Mesothelial cell of epicardium (in vitro differentiated cells): ENCODE data around the gene KIFAP3. TPM values are rescaled to one million over a fixed set of nuclear protein-coding genes. Genes with fewer than 3 reads are reported as not detected.
"Not testable (repeated sequence)": the region's sequence is repeated elsewhere in the genome, so short reads cannot be mapped to it uniquely, and the experiment has no call there.

Experiments
- DNase-seq, 2 experiments: peaks; one replicate each; pipeline ENCODE4 v3.0.0; 2021; ENCODE audit warnings: low spot score in 2 of 2; ENCODE audit not compliant: unreplicated experiment in 2 of 2
- H3K27ac Mint-ChIP-seq: 2 replicates; pipeline ENCODE4 v1.8.0; 2021; ENCODE audit warnings: mixed read lengths
- H3K27me3 Mint-ChIP-seq: 2 replicates; pipeline ENCODE4 v1.8.0; 2021; ENCODE audit warnings: low read depth, mixed read lengths
- H3K36me3 Mint-ChIP-seq: 2 replicates; pipeline ENCODE4 v1.8.0; 2021; ENCODE audit warnings: mixed read lengths
- H3K4me1 Mint-ChIP-seq: 2 replicates; pipeline ENCODE4 v1.8.0; 2021; ENCODE audit warnings: mixed read lengths
- H3K4me3 Mint-ChIP-seq: 2 replicates; pipeline ENCODE4 v1.8.0; 2021; ENCODE audit warnings: mild to moderate bottlenecking, moderate library complexity, mixed read lengths
- H3K9me3 Mint-ChIP-seq: 2 replicates; pipeline ENCODE4 v1.8.0; 2021; ENCODE audit warnings: mixed read lengths
- total RNA-seq: library from RNA; stranded (reverse); gene quantifications from 3 replicates; pipeline ENCODE4 v1.2.1, GENCODE V29; 2021
- TF ChIP-seq, protein P1 (sequence below): fragments of 200-600 bp; sonication (generic); IDR thresholded peaks from one replicate; pipeline ENCODE4 v1.5.0; 2021; ENCODE audit warnings: antibody characterized with exemption; ENCODE audit not compliant: unreplicated experiment

KIFAP3 gene
- total RNA-seq, 1 donor from 2014 or later = 28.6 TPM

DNA sequence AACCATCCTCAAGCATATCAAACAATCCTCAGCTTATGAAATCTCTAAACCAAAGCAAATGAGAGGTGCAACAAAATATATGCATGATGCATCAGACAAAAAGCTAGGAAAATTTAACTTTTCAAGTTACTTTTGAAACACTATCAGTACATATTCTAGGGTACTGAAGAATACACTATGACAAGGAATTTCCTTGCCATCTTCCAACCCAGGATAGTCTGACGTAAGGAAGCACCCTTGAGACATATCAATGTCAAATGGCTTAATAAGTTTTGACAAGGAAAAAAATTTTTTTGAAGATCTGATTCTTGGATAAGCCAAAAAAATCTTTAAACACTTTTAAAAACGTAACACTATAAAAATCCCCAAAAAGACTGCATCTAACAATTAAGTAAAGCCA is 64.9 kb downstream of the KIFAP3 start:
- Mint-ChIP-seq H3K4me1 (peaks cover 2% of the 10 kb centered on the region), H3K9me3 (peaks cover 7% of the 10 kb centered on the region), H3K27me3 (no peaks in the 10 kb centered on the region), H3K4me3 (no peak overlapping the region), H3K36me3 (peaks cover 6% of the 10 kb centered on the region), H3K27ac (no peak overlapping the region)
- TF ChIP-seq, protein P1, sequence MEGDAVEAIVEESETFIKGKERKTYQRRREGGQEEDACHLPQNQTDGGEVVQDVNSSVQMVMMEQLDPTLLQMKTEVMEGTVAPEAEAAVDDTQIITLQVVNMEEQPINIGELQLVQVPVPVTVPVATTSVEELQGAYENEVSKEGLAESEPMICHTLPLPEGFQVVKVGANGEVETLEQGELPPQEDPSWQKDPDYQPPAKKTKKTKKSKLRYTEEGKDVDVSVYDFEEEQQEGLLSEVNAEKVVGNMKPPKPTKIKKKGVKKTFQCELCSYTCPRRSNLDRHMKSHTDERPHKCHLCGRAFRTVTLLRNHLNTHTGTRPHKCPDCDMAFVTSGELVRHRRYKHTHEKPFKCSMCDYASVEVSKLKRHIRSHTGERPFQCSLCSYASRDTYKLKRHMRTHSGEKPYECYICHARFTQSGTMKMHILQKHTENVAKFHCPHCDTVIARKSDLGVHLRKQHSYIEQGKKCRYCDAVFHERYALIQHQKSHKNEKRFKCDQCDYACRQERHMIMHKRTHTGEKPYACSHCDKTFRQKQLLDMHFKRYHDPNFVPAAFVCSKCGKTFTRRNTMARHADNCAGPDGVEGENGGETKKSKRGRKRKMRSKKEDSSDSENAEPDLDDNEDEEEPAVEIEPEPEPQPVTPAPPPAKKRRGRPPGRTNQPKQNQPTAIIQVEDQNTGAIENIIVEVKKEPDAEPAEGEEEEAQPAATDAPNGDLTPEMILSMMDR = no peak
- no peak for DNase-seq

DNA sequence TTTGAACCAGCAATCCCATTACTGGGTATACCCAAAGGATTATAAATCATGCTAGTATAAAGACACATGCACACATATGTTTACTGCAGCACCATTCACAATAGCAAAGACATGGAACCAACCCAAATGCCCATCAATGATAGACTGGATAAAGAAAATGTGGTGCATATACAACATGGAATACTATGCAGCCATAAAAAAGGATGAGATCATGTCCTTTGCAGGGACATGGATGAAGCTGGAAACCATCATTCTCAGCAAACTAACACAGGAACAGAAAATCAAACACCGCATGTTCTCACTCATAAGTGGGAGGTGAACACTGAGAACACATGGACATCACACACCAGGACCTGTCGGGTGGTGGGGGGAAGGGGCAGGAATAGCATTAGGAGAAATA is 65.8 kb downstream of the KIFAP3 start:
- H3K4me1 Mint-ChIP-seq, H3K27me3 Mint-ChIP-seq, H3K4me3 Mint-ChIP-seq, H3K9me3 Mint-ChIP-seq, H3K36me3 Mint-ChIP-seq, DNase-seq, H3K27ac Mint-ChIP-seq: not testable (repeated sequence)

DNA sequence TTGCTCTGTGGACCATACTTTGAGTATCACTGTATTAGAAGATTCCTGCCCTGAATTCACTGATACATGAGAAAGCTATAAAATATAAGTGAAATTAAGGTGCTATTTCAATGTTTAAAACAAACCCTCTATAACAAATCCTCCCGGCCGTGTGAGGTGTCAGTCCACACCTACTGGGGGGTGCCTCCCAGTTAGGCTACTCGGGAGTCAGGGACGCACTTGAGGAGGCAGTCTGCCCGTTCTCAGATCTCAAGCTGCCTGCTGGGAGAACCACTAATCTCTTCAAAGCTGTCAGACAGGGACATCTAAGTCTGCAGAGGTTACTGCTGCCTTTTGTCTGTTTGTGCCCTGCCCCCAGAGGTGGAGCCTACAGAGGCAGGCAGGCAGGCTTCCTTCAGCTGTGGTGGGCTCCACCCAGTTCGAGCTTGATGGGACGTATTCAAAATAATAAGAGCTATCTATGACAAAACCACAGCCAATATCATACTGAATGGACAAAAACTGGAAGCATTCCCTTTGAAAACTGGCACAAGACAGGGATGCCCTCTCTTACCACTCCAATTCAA is 71.1 kb downstream of the KIFAP3 start:
- DNase-seq, H3K27me3 Mint-ChIP-seq, H3K4me3 Mint-ChIP-seq, H3K9me3 Mint-ChIP-seq, H3K36me3 Mint-ChIP-seq: not testable (repeated sequence)
- H3K27ac Mint-ChIP-seq = peak overlapping the region; percentile 43
- H3K4me1 Mint-ChIP-seq = peaks cover 32% of the 10 kb centered on the region

DNA sequence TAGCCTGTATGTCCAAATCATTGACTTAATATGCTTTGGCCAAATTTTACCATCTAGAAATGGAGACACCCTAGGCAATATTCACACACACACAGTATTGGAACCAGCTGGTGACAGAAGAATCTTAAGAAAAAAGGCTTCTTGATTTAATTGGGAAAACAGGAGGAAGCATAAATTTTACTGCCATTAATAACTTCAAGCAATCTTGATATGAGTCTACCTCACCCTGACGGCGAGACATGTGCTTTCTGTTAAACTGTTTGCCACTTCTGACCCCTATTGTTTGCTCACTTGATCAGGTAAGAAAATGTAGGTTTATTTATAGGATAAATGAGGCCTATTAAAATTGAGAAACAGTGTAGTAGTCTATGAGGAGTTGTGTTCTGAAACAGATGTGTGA is 73.2 kb downstream of the KIFAP3 start:
- H3K27me3 Mint-ChIP-seq = no peaks in the 10 kb centered on the region
- TF ChIP-seq, protein P1 = no peak
- H3K36me3 Mint-ChIP-seq = peaks cover 2% of the 10 kb centered on the region
- no peak overlapping the region for H3K4me3 Mint-ChIP-seq
- no peak for DNase-seq
- H3K9me3 Mint-ChIP-seq = no peaks in the 10 kb centered on the region
- H3K4me1 Mint-ChIP-seq = peaks cover 37% of the 10 kb centered on the region
- peak overlapping the region; percentile 37 for H3K27ac Mint-ChIP-seq

DNA sequence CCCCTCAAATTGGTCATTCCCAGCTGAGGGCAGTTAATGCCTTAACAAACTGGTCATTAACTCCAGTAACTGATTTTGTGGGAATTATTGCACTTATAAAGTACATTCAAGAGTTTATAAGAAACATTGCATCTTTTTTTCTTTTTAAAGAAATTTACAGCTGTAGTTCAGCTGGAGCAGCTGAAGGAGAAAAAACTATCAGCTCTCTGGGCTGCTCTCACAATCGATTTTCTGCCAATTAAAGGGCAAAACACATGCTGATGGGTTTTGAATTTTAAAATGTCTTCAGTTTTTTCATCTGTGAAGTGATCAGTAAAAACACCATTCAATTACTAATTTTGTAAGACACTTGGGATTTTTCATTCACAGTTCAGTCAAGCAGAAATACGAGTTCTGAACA is 74.7 kb downstream of the KIFAP3 start:
- H3K36me3 Mint-ChIP-seq = no peaks in the 10 kb centered on the region
- TF ChIP-seq, protein P1 = no peak
- H3K27me3 Mint-ChIP-seq = no peaks in the 10 kb centered on the region
- H3K4me1 Mint-ChIP-seq = peaks cover 42% of the 10 kb centered on the region
- H3K4me3 Mint-ChIP-seq = no peak overlapping the region
- peak overlapping the region; percentile 43 for H3K27ac Mint-ChIP-seq
- no peaks in the 10 kb centered on the region for H3K9me3 Mint-ChIP-seq
- DNase-seq = no peak

DNA sequence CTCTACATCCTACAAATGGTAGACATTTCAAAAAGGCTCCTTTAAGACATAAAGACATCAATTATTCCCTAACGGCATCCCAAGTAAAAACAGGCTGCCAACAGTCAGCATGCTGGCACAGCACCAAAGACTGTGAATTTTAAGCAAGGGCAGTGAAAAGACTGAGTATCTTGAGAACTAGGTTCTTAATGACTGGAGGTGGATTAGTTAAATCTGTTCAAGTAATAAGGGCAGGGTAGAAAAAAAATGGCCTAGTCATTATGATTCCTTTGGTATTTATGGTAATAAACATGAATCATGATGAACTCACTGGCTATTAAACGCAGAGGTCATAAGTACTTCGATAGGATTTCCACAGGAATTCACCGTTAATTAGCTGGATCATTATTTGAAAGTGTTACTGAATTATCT is 75.2 kb downstream of the KIFAP3 start:
- Mint-ChIP-seq H3K27me3 (no peaks in the 10 kb centered on the region), H3K9me3 (no peaks in the 10 kb centered on the region), H3K36me3 (no peaks in the 10 kb centered on the region), H3K4me3 (no peak overlapping the region), H3K27ac (peak overlapping the region; percentile 58), H3K4me1 (peaks cover 42% of the 10 kb centered on the region)
- no peak for DNase-seq
- TF ChIP-seq, protein P1 = no peak

DNA sequence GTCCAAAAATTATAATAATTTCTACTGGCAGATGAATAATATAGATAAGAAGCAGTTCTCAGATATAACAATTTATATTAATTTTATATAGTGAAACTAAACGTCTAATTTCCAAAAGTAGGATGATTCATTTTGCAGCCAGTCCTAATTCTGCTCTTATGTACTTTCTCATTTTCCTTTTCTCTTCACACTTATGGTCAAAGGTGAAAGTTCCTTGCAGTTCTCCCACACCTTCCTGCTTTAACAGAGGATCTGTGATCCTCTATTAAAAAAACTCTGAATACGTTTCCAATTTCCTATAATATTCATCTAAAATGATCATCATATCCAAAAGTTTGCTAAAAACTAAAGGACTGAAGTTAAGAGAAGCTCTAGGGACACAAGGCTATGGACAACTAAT is 78.5 kb downstream of the KIFAP3 start:
- TF ChIP-seq, protein P1 = no peak

More for the DNA sequence above, 78.5 kb downstream of the KIFAP3 start:
- Mint-ChIP-seq H3K4me1 (peaks cover 32% of the 10 kb centered on the region), H3K27me3 (no peaks in the 10 kb centered on the region), H3K9me3 (no peaks in the 10 kb centered on the region), H3K36me3 (no peaks in the 10 kb centered on the region), H3K27ac (no peak overlapping the region), H3K4me3 (no peak overlapping the region)
- DNase-seq = no peak
